Measurements from ENCODE around the gene B3GNT3. TPM values are rescaled to one million over a fixed set of nuclear protein-coding genes. Genes with fewer than 3 reads are reported as not detected.

Gene B3GNT3
- total RNA-seq, 2 donors from 2014 or later: 5.2 to 11.9 TPM

DNA sequence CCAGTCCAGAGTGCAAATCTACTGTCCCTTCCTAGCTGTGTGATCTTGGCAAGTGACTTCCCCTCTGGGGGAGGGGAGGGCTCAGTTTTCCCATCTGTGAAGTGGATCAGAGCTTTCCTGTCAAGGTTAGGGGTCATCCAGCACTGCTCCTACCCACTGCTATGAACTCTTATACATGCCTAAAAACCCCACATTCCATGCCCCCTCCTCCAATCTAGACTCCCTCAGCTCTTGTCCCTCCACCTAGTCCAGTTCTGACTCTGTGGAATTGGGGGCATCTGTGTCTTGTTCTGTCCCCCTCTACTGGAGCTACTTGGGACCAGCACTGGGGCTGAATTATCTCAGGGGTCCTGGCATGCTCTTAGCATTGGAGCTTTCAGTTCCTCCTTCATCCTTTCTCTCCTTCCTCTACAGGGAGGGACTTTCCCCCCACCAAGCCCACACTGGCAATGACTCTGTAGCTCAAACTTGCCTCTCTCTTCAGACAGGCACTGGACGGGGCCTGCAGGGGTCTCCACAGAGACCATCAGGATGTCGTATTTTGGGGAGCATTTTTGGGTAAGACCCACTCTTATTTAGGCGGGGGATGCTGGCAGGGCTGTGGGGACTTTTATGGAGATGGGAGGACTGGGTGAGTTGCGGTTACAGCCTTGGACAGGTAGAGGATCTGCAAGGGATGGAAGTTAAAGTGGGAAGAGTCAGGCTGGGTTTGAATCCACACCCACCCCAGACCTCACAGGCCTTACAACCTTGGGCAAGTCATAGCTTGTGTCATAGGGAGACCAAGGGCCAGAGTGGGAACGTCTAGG is 40.1 kb upstream of the B3GNT3 start:
- 65% methylated on average over 5 of the region's 5 CpGs for WGBS
- DNase-seq (ENCODE audit: low spot score): no peak
- intact Hi-C loops (cut with DNase I): no loop called here
- no peaks in the 10 kb centered on the region for H3K27me3 ChIP-seq (replicated peaks; ENCODE audit: insufficient read depth)
- H3K9me3 ChIP-seq: no peaks in the 10 kb centered on the region
- H3K36me3 ChIP-seq: no peaks in the 10 kb centered on the region
- TF ChIP-seq, protein P1, sequence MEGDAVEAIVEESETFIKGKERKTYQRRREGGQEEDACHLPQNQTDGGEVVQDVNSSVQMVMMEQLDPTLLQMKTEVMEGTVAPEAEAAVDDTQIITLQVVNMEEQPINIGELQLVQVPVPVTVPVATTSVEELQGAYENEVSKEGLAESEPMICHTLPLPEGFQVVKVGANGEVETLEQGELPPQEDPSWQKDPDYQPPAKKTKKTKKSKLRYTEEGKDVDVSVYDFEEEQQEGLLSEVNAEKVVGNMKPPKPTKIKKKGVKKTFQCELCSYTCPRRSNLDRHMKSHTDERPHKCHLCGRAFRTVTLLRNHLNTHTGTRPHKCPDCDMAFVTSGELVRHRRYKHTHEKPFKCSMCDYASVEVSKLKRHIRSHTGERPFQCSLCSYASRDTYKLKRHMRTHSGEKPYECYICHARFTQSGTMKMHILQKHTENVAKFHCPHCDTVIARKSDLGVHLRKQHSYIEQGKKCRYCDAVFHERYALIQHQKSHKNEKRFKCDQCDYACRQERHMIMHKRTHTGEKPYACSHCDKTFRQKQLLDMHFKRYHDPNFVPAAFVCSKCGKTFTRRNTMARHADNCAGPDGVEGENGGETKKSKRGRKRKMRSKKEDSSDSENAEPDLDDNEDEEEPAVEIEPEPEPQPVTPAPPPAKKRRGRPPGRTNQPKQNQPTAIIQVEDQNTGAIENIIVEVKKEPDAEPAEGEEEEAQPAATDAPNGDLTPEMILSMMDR (IDR thresholded peaks at IDR 0.05): no peak
- TF ChIP-seq POLR2A (IDR thresholded peaks at IDR 0.05) (no peak), POLR2AphosphoS5 (IDR thresholded peaks at IDR 0.05) (no peak)
- H3K4me1 ChIP-seq (replicated peaks): no peaks in the 10 kb centered on the region
- H3K4me3 ChIP-seq: no peak overlapping the region
- no peak overlapping the region for H3K27ac ChIP-seq

DNA sequence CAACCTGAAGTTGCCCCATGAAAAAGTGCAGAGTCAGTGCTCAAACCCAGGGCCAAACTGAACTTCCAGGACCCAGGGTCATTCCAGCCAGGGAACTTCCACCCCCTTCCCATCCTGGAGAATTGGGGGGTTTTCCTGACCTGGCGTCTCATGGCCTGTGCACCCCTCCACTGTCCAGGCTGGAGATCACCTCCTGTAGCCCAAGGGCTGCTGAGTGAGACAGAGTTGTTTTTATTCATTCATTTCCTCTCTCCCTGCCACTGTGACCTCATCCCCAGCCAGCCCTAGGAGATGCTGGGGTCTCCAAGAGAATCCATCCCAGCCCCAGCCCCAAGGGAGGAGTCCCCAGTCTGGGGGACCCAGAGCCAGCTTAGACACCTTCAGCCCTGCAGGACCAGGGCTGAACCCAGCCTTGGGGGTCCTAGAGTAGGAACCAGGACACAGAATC is 39.5 kb upstream of the B3GNT3 start:
- TF ChIP-seq POLR2A (IDR thresholded peaks at IDR 0.05): no peak
- TF ChIP-seq, protein P1 (IDR thresholded peaks at IDR 0.05): no peak
- TF ChIP-seq POLR2AphosphoS5 (IDR thresholded peaks at IDR 0.05): no peak
- H3K27me3 ChIP-seq (replicated peaks; ENCODE audit: insufficient read depth): no peaks in the 10 kb centered on the region
- no peaks in the 10 kb centered on the region for H3K4me1 ChIP-seq (replicated peaks)
- no peak overlapping the region for H3K27ac ChIP-seq
- no peaks in the 10 kb centered on the region for H3K36me3 ChIP-seq
- DNase-seq (ENCODE audit: low spot score): no peak
- 79% methylated on average over 1 of the region's 1 CpG for WGBS
- intact Hi-C loops (cut with DNase I): no loop called here
- no peak overlapping the region for H3K4me3 ChIP-seq
- H3K9me3 ChIP-seq: no peaks in the 10 kb centered on the region

DNA sequence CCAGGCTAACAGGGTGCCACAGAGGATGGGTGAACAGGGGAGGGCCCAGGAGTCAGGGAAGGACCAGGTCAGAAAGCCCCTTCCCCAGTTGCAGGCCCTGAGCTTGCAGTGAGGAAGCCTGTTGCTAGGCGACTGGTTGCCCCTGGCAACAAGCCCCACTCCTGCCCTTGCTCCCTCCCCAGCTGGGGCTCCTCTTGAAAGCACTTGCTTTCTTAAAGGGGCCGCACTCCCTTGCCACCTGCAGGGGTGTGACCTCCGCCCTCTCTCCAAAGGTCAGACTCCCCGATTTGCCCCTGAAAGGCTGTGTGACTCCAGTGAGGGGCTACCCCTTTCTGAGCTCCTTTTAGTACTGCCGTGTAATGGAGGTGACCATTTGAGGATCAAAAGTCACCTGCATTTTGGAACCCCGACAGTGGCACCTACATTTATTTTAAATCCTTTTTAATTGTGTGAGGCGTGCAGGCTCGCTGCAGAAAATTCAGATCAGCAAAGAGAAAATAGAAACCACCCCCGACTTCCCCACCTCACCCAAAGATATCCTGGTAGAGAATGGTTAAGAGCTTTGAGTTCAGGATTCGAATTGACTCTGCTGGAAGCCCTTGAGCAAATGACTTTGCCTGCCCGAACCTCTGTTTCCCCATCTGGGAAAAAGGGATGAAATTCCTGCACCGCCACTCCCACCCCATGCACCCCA is 38.8 kb upstream of the B3GNT3 start:
- TF ChIP-seq POLR2AphosphoS5 (IDR thresholded peaks at IDR 0.05): no peak
- TF ChIP-seq POLR2A (IDR thresholded peaks at IDR 0.05): no peak
- TF ChIP-seq, protein P1 (IDR thresholded peaks at IDR 0.05): no peak
- no peak overlapping the region for H3K27ac ChIP-seq
- intact Hi-C loops (cut with DNase I): no loop called here
- no peak for DNase-seq (ENCODE audit: low spot score)
- H3K9me3 ChIP-seq: no peaks in the 10 kb centered on the region
- no peak overlapping the region for H3K4me3 ChIP-seq
- WGBS: 61% methylated on average over 12 of the region's 12 CpGs
- no peaks in the 10 kb centered on the region for H3K27me3 ChIP-seq (replicated peaks; ENCODE audit: insufficient read depth)
- H3K36me3 ChIP-seq: no peaks in the 10 kb centered on the region
- no peaks in the 10 kb centered on the region for H3K4me1 ChIP-seq (replicated peaks)

DNA sequence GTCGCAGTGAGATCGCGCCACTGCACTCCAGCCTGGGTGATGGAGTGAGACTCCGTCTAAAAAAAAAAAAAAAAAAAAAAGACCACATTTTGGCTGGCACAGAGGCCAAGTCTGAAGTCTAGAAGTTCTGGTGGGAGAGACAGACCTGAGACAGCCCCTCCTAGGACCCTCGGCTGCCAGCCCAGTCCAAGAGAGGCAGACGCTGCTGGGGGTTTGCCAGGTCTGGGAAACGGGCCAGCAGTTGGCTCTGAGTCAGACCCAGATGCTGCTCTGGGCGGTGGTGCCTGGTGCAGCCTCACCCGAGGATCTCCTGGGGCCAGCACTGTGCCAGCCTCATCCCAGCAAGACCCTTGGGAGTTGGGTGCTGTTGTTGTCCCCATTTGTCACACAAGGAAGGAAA is 37.8 kb upstream of the B3GNT3 start:
- TF ChIP-seq, protein P1 (IDR thresholded peaks at IDR 0.05): no peak
- TF ChIP-seq POLR2A (IDR thresholded peaks at IDR 0.05): no peak
- no peak for TF ChIP-seq POLR2AphosphoS5 (IDR thresholded peaks at IDR 0.05)
- Histone ChIP-seq H3K4me1 (replicated peaks) (no peaks in the 10 kb centered on the region), H3K36me3 (no peaks in the 10 kb centered on the region), H3K4me3 (no peak overlapping the region), H3K27ac (no peak overlapping the region), H3K9me3 (no peaks in the 10 kb centered on the region), H3K27me3 (replicated peaks; ENCODE audit: insufficient read depth) (no peaks in the 10 kb centered on the region)
- 23% methylated on average over 8 of the region's 9 CpGs for WGBS
- intact Hi-C loops (cut with DNase I): no loop called here
- DNase-seq (ENCODE audit: low spot score): peak; percentile 54
